Pancreas (tissue), 10 donors: ENCODE data around the gene ZNF644. TPM values are rescaled to one million over a fixed set of nuclear protein-coding genes. Genes with fewer than 3 reads are reported as not detected.

ENCODE experiments used
- ATAC-seq, 4 donors: fragments of 200-7000 bp; cut with Tn5 transposase; one replicate each; pipeline versions ENCODE4 v1.8.0 to v1.9.1; 2020; ENCODE audit warnings: mild to moderate bottlenecking in 4 of 4, moderate library complexity in 4 of 4
- DNase-seq, 6 donors: peaks; one replicate each; pipeline ENCODE4 v3.0.0-alpha.2; 2020
- FAIRE-seq: peaks from 2 replicates; lab custom pipeline; 2012; peaks lifted over from hg19 to GRCh38; lab: Jason Lieb, UNC
- H3K27ac ChIP-seq, 4 donors: fragments of 200-600 bp; sonication (generic); 1 replicate in 3 of 4; 2 replicates in 1 of 4; pipeline versions ENCODE4 v1.5.0 to v1.8.0; 2020
- H3K27me3 ChIP-seq, 4 donors: fragments of 200-600 bp; one replicate each; pipeline ENCODE4 v1.8.0; 2021
- H3K36me3 ChIP-seq, 3 donors: fragments of 200-600 bp; sonication (generic) in 1 of 3; one replicate each; pipeline versions ENCODE4 v1.5.0 to v1.8.0; 2020 to 2021
- H3K4me1 ChIP-seq, 3 donors: fragments of 200-600 bp; one replicate each; pipeline ENCODE4 v1.8.0; 2021
- H3K4me3 ChIP-seq, 4 donors: fragments of 200-600 bp; sonication (generic) in 2 of 4; one replicate each; pipeline versions ENCODE4 v1.5.0 to v1.8.0; 2020 to 2021
- H3K9me3 ChIP-seq, 4 donors: fragments of 200-600 bp; one replicate each; pipeline ENCODE4 v1.8.0; 2021
- CTCF ChIP-seq, 4 donors: fragments of 200-600 bp; sonication (generic) in 3 of 4; IDR thresholded peaks; one replicate each; pipeline versions ENCODE4 v1.5.0 to v1.8.0; 2021; ENCODE audit warnings: antibody characterized with exemption in 4 of 4
- WGBS, 2 donors: extraction: QIAGEN DNeasy Blood & Tissue Kit; methylation state at CpG; one replicate each; pipeline ENCODE4 v1.1.7; 2013; 5-methylcytosine and 5-hydroxymethylcytosine counted together
- intact Hi-C, 3 donors: fragments of 100-400 bp; cut with DNase I; formaldehyde crosslinking; loops; one replicate each; pipeline versions ENCODE4 v1.11.1 to v1.14.2; 2022
- polyA plus RNA-seq, 2 donors: library from polyadenylated mRNA; stranded (reverse); fragments of 200-250 nt; gene quantifications; one replicate each; pipeline ENCODE4 v1.2.3, GENCODE V29; 2013
- total RNA-seq, 6 donors: library from RNA; stranded (reverse); fragmentation: NEBNext Ultra II Directional in 4 of 6; extraction: Animal tissue kit (Norgen Biotek cat#: 25700) in 4 of 6; gene quantifications; one replicate each; pipeline versions ENCODE4 v1.2.1 to v1.2.4, GENCODE V29; 2021 to 2023
- donor health status: healthy with polysubstance abuse.
- donor health status: DM: no; HTN: no; CAD: no; lungs with moderate emphysema.
- donor health status: DM: no; HTN: no; CAD: no.
- donor health status: control.
- donor health status: control.
- donor health status: Bipolar disorder and iron deficiency.
- donor health status: DM: yes; HTN: yes; CAD: no.
- donor health status: DM: no; HTN: no; CAD: no.
- donor health status: DM: no; HTN: no; CAD: no.
- donor health status: DM: yes; HTN: yes; CAD: no.

ZNF644 gene
- total and polyA plus RNA-seq, 8 donors, result 10.0 to 33.6 (median 21.8) TPM

DNA sequence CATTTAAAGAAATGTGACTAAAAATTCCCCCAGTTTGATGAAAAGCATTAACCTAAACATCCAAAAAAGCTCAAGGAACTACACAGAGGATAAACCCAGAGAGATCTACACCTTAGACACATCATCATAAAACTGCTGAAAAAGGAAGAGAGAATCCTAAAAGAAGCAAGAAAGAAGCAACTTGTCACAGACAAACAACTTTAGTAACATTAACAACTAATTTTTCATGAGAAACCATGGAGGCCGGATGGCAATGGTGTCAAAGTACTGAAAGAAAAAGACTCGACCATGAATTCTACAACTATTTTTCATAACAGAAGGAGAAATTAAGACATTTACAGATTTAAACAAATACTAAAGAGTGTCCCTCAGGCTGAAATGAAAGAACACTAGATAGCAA lies 17.7 kb downstream of the ZNF644 start:
- H3K27ac ChIP-seq, result no peak overlapping the region
- H3K9me3 ChIP-seq, result no peaks in the 10 kb centered on the region
- H3K4me3 ChIP-seq, result no peak overlapping the region
- DNase-seq, result no peak
- no peak for TF ChIP-seq CTCF (IDR thresholded peaks at IDR 0.05)
- H3K36me3 ChIP-seq, result no peaks in the 10 kb centered on the region
- FAIRE-seq, result no peak
- ATAC-seq, result no peak
- H3K4me1 ChIP-seq, result peaks cover 0 to 1% (median under 1%) of the 10 kb centered on the region in 3 donors
- no peaks in the 10 kb centered on the region for H3K27me3 ChIP-seq
- 88 to 96% methylated on average over 2 of the region's 2 CpGs for WGBS, 2 donors
- intact Hi-C loops, result no loop called here

GRCh38 chr1:90996742-90997413 lies 25.0 kb downstream of the ZNF644 start:
- 94 to 98% methylated on average over 2 of the region's 2 CpGs for WGBS, 2 donors
- Histone ChIP-seq H3K9me3 (no peaks in the 10 kb centered on the region), H3K4me1 (peaks cover 18 to 24% (median 22%) of the 10 kb centered on the region in 3 donors), H3K27ac (no peak overlapping the region), H3K27me3 (no peaks in the 10 kb centered on the region), H3K36me3 (no peaks in the 10 kb centered on the region), H3K4me3 (no peak overlapping the region)
- intact Hi-C loops, result no loop called here
- no peak for TF ChIP-seq CTCF (IDR thresholded peaks at IDR 0.05)
- DNase-seq, result no peak
- no peak for FAIRE-seq
- ATAC-seq, result no peak

- TF ChIP-seq CTCF (IDR thresholded peaks at IDR 0.05), result no peak
- Histone ChIP-seq H3K36me3 (no peaks in the 10 kb centered on the region), H3K4me1 (peaks cover 18 to 25% (median 22%) of the 10 kb centered on the region in 3 donors), H3K9me3 (no peaks in the 10 kb centered on the region), H3K27me3 (no peaks in the 10 kb centered on the region), H3K27ac (no peak overlapping the region), H3K4me3 (no peak overlapping the region)
- no peak for DNase-seq
- no peak for ATAC-seq
- intact Hi-C loops, result no loop called here
- no peak for FAIRE-seq
Observed at GRCh38 chr1:90995311-90995894, 26.4 kb downstream of the ZNF644 start.

DNA sequence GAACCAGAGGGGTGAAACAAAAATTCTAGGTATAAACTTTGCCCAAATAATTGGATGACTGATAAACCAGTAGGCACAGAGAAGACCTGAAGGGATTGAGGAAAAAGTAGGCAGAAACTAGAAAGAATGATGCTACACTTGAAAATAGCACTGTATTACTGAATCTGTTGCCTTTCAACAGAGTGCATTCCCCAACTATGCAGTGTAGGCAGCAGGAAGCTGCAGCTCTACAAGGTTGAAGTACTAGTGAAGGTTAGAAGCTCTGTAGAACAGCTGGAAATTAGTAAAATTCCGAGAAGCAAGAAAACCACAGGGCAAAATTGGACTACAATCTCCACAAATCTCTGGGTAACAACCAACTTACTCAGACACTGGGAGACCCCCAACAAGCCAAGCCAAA lies 27.4 kb downstream of the ZNF644 start:
- no peak for TF ChIP-seq CTCF (IDR thresholded peaks at IDR 0.05)
- DNase-seq (no peak), ATAC-seq (no peak), FAIRE-seq (no peak)
- Histone ChIP-seq H3K27ac (no peak overlapping the region), H3K27me3 (no peaks in the 10 kb centered on the region), H3K4me3 (no peak overlapping the region), H3K4me1 (peaks cover 18 to 25% (median 22%) of the 10 kb centered on the region in 3 donors), H3K9me3 (no peaks in the 10 kb centered on the region), H3K36me3 (no peaks in the 10 kb centered on the region)
- intact Hi-C loops, result no loop called here
- 91 to 96% methylated on average over 1 of the region's 1 CpG for WGBS, 2 donors

DNA sequence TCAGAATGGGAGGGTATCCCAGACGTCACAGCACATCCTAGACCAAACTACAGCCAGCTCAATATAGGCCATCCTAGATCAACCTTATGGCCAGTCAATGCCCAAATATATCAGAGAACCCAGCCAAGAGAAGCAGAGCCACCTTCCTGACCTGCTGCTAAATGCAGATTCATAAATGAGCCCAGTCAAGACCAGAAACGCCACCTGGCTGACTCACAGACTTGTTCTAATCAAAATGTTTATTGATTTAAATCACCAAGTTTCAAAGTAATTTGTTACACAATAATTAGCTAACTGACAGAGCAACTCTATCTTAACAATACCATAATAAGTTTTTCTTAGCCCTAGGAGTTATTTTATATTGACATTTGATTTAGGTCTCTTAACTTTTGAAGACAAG lies 28.6 kb downstream of the ZNF644 start:
- no peak overlapping the region for H3K4me3 ChIP-seq
- H3K27ac ChIP-seq, result no peak overlapping the region
- intact Hi-C loops, result no loop called here
- DNase-seq, result peak in 1 of 6 donors; percentile 7
- no peaks in the 10 kb centered on the region for H3K36me3 ChIP-seq
- H3K27me3 ChIP-seq, result no peaks in the 10 kb centered on the region
- 26 to 31% methylated on average over 2 of the region's 2 CpGs for WGBS, 2 donors
- no peak for FAIRE-seq
- ATAC-seq, result peak; percentile 68 to 81 (median 73)
- no peaks in the 10 kb centered on the region for H3K9me3 ChIP-seq
- no peak for TF ChIP-seq CTCF (IDR thresholded peaks at IDR 0.05)
- peaks cover 18 to 25% (median 22%) of the 10 kb centered on the region in 3 donors for H3K4me1 ChIP-seq
